KMS-11 (cell line): ENCODE data around the gene EXOSC9.

ENCODE experiments used
- H2AFZ ChIP-seq: fragments of 200-600 bp; sonication (generic); 2 replicates; pipeline ENCODE4 v1.6.1; 2016; ENCODE audit warnings: antibody characterized with exemption, mixed run types, low read depth
- H3K27ac ChIP-seq: fragments of 200-600 bp; sonication (generic); 2 replicates; pipeline ENCODE4 v1.6.1; 2016; ENCODE audit warnings: mild to moderate bottlenecking, mixed run types
- H3K27me3 ChIP-seq: fragments of 200-600 bp; sonication (generic); 2 replicates; pipeline ENCODE4 v1.6.1; 2017; ENCODE audit warnings: mild to moderate bottlenecking, low read depth, mixed run types, moderate library complexity; ENCODE audit not compliant: insufficient read depth
- H3K36me3 ChIP-seq: fragments of 200-600 bp; sonication (generic); 2 replicates; pipeline ENCODE4 v1.6.1; 2017; ENCODE audit warnings: mild to moderate bottlenecking, mixed run types; ENCODE audit not compliant: insufficient read depth
- H3K4me1 ChIP-seq: fragments of 200-600 bp; sonication (generic); 2 replicates; pipeline ENCODE4 v1.6.1; 2016; ENCODE audit warnings: mild to moderate bottlenecking, low read depth, mixed run types; ENCODE audit not compliant: poor library complexity, severe bottlenecking
- H3K4me2 ChIP-seq: fragments of 200-600 bp; sonication (generic); 2 replicates; pipeline ENCODE4 v1.7.0; 2016; ENCODE audit warnings: mild to moderate bottlenecking, mixed run types
- H3K4me3 ChIP-seq: fragments of 200-600 bp; sonication (generic); IDR thresholded peaks from 2 replicates; pipeline ENCODE4 v1.6.1; 2017; ENCODE audit warnings: low read depth, low read length, mixed read lengths; ENCODE audit not compliant: insufficient read depth
- H3K79me2 ChIP-seq: fragments of 200-600 bp; sonication (generic); 2 replicates; pipeline ENCODE4 v1.6.1; 2016; ENCODE audit warnings: low read depth, mixed run types; ENCODE audit not compliant: insufficient read depth
- H3K9ac ChIP-seq: fragments of 200-600 bp; sonication (generic); 2 replicates; pipeline ENCODE4 v1.6.1; 2016; ENCODE audit warnings: mild to moderate bottlenecking, mixed run types
- H4K20me1 ChIP-seq: fragments of 200-600 bp; sonication (generic); 2 replicates; pipeline ENCODE4 v1.6.1; 2016; ENCODE audit warnings: mild to moderate bottlenecking, mixed run types; ENCODE audit not compliant: insufficient read depth
- TF ChIP-seq, protein P1 (sequence below): fragments of 200-600 bp; sonication (generic); conservative IDR thresholded peaks from 2 replicates; pipeline ENCODE4 v1.6.1; 2017; ENCODE audit warnings: low read depth, mild to moderate bottlenecking, antibody characterized with exemption, low read length, moderate library complexity, mixed read lengths

Gene EXOSC9

DNA sequence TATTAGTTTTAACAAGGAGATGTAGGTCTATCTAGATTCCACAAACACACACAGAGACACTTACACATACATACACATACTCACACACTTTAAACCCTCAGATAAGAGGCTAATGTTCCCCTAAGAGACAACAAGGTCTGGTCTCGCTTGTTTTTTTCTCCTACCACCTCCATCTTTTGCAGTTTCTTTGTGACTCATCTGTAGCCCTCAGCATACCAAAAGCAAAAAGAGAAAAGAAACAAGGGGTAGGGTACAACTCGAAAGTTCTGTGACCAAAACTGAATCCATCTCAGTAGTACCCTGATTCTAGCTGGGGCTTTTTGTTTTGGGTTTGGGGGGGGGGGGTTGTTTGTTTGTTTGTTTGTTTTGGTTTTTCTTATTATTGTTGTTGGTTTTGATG, 12.2 kb upstream of the EXOSC9 start:
- Histone ChIP-seq H3K4me3 (no peak overlapping the region), H2AFZ (no peak overlapping the region), H3K27ac (no peak overlapping the region), H3K9ac (no peak overlapping the region), H3K79me2 (no peaks in the 10 kb centered on the region), H3K4me2 (no peak overlapping the region), H4K20me1 (no peaks in the 10 kb centered on the region), H3K4me1 (no peaks in the 10 kb centered on the region), H3K36me3 (no peaks in the 10 kb centered on the region), H3K27me3 (no peaks in the 10 kb centered on the region)
- TF ChIP-seq, protein P1, sequence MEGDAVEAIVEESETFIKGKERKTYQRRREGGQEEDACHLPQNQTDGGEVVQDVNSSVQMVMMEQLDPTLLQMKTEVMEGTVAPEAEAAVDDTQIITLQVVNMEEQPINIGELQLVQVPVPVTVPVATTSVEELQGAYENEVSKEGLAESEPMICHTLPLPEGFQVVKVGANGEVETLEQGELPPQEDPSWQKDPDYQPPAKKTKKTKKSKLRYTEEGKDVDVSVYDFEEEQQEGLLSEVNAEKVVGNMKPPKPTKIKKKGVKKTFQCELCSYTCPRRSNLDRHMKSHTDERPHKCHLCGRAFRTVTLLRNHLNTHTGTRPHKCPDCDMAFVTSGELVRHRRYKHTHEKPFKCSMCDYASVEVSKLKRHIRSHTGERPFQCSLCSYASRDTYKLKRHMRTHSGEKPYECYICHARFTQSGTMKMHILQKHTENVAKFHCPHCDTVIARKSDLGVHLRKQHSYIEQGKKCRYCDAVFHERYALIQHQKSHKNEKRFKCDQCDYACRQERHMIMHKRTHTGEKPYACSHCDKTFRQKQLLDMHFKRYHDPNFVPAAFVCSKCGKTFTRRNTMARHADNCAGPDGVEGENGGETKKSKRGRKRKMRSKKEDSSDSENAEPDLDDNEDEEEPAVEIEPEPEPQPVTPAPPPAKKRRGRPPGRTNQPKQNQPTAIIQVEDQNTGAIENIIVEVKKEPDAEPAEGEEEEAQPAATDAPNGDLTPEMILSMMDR = no peak

DNA sequence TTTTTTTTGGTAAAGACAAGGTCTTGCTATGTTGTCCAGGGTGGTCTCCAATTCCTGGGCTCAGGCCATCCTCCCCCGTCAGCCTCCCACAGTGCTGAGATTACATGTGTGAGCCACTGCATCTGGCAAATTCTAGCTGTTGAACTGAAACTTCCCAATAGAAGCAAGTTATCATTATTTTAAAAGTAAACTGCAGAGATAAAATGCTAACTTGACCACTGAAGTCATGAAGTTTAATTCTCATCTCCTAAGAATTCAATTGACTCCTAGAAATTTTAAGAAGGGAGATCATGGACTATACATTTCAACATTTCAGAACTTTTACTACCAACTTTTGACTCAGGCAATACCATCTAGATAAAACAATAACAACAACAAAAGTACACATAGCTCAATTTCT, 11.7 kb upstream of the EXOSC9 start:
- no peak overlapping the region for H3K27ac ChIP-seq
- no peak overlapping the region for H3K4me3 ChIP-seq
- no peaks in the 10 kb centered on the region for H3K27me3 ChIP-seq
- TF ChIP-seq, protein P1 = no peak
- H3K36me3 ChIP-seq = no peaks in the 10 kb centered on the region
- no peaks in the 10 kb centered on the region for H4K20me1 ChIP-seq
- no peak overlapping the region for H3K9ac ChIP-seq
- no peaks in the 10 kb centered on the region for H3K4me1 ChIP-seq
- H3K4me2 ChIP-seq = no peak overlapping the region
- no peak overlapping the region for H2AFZ ChIP-seq
- H3K79me2 ChIP-seq = no peaks in the 10 kb centered on the region

DNA sequence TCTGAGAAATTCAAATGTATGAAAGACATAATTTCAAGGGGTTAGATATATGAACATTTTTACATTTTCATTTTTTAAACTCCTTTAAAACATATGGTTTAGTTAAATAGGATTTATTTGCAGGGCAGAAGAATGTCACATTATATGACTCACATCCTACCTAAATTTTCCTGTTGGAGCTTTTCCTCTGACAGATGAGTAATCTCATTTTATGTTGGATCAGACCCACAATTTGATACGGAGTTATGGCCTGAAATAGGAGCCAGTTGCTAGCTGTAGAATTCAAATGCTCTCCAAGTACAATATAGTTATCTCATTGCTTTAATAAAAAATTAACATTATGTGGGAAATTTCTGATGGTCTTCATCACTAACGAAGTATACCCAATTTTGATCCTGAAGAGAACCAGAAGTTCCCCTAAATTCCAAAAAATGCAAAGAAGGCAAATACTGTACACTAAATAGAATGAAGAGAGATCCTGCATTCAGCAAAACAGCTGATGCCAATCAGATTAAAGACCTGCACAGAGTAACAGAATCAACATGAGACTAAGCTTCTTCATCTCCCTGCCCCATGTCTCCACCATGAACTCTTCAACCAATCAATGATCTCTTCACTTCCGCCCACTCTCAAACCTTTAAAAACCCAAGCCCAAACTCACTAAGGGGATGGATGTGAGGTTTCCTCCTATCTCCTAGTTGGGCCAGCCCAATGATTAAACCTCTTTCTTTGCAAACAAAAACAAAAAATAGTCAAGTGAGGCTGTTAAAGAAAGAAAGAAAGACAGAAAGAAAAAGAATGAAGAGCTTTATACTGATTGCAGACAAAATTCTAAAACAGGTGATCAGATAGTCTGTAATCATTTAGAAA, 10.9 kb upstream of the EXOSC9 start:
- Histone ChIP-seq H3K79me2 (no peaks in the 10 kb centered on the region), H3K27ac (no peak overlapping the region), H3K27me3 (no peaks in the 10 kb centered on the region), H3K4me2 (no peak overlapping the region), H4K20me1 (no peaks in the 10 kb centered on the region), H3K36me3 (no peaks in the 10 kb centered on the region), H3K4me1 (no peaks in the 10 kb centered on the region), H3K4me3 (no peak overlapping the region), H3K9ac (no peak overlapping the region), H2AFZ (no peak overlapping the region)
- TF ChIP-seq, protein P1 = no peak

DNA sequence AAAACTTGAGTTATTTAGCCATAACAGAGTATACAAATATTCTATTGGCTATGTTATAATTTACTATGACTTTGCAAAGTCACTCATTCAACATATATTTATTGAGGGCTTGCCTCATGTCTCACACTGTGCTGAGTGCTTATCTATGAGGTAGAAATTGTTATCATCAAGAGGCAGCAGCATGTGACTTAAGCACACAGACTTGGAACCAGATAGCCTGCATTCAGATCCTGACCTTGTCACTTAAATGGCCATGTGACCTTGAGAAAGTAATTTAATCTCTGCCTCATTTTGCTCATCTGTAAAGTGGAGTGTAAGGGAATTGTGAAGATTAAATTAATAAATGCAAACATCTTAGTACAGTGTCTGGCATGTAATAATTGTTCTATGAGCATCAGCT, 10.1 kb upstream of the EXOSC9 start:
- H3K79me2 ChIP-seq = no peaks in the 10 kb centered on the region
- no peak overlapping the region for H3K4me3 ChIP-seq
- H3K27ac ChIP-seq = no peak overlapping the region
- no peaks in the 10 kb centered on the region for H3K4me1 ChIP-seq
- no peak overlapping the region for H3K9ac ChIP-seq
- no peak overlapping the region for H2AFZ ChIP-seq
- H3K27me3 ChIP-seq = no peaks in the 10 kb centered on the region
- no peak overlapping the region for H3K4me2 ChIP-seq
- no peaks in the 10 kb centered on the region for H3K36me3 ChIP-seq
- TF ChIP-seq, protein P1 = no peak
- no peaks in the 10 kb centered on the region for H4K20me1 ChIP-seq
